HL-60 (cell line): ENCODE measurements around the gene NKAIN4.

Experiments used
- CTCF ChIP-seq: IDR thresholded peaks from one replicate; pipeline ENCODE4 v1.5.1; 2011; ENCODE audit warnings: low read length, control low read depth, inconsistent platforms; ENCODE audit not compliant: insufficient read depth
- SPI1 ChIP-seq: IDR thresholded peaks from 2 replicates; pipeline ENCODE4 v1.6.1; 2012; ENCODE audit warnings: low read depth, mild to moderate bottlenecking, borderline replicate concordance

GRCh38 chr20:63282946-63283345 is 28.7 kb upstream of the NKAIN4 start:
- no peak for TF ChIP-seq CTCF
- TF ChIP-seq SPI1, result no peak
